ENCODE data around the gene NBPF20.
"Not testable (repeated sequence)": the region's sequence is repeated elsewhere in the genome, so short reads cannot be mapped to it uniquely, and the experiment has no call there.

- TF ChIP-seq, protein P1, sequence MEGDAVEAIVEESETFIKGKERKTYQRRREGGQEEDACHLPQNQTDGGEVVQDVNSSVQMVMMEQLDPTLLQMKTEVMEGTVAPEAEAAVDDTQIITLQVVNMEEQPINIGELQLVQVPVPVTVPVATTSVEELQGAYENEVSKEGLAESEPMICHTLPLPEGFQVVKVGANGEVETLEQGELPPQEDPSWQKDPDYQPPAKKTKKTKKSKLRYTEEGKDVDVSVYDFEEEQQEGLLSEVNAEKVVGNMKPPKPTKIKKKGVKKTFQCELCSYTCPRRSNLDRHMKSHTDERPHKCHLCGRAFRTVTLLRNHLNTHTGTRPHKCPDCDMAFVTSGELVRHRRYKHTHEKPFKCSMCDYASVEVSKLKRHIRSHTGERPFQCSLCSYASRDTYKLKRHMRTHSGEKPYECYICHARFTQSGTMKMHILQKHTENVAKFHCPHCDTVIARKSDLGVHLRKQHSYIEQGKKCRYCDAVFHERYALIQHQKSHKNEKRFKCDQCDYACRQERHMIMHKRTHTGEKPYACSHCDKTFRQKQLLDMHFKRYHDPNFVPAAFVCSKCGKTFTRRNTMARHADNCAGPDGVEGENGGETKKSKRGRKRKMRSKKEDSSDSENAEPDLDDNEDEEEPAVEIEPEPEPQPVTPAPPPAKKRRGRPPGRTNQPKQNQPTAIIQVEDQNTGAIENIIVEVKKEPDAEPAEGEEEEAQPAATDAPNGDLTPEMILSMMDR (IDR thresholded peaks at IDR 0.05): not testable (repeated sequence)
- not testable (repeated sequence) for TF ChIP-seq EP300 (IDR thresholded peaks at IDR 0.05; ENCODE audit: low read depth); POLR2AphosphoS5 (IDR thresholded peaks at IDR 0.05); POLR2A (IDR thresholded peaks at IDR 0.05)
These were observed 18.1 kb downstream of the NBPF20 start for GRCh38 chr1:145407266-145407665.

All from transverse colon (tissue), 4 donors.